ENCODE data around the gene TMEM45A.

The TMEM45A gene

GRCh38 chr3:100456745-100457144, 35.7 kb upstream of the TMEM45A start:
- H2AFZ ChIP-seq (ENCODE audit: low read depth, low read length, severe bottlenecking), result no peak overlapping the region
- no peak overlapping the region for H3K9ac ChIP-seq (ENCODE audit: low read length)
- H3K27me3 ChIP-seq (ENCODE audit: low read length), result no peaks in the 10 kb centered on the region
- H3K4me2 ChIP-seq (ENCODE audit: low read depth, low read length, poor library complexity, severe bottlenecking), result no peak overlapping the region
- H4K20me1 ChIP-seq (ENCODE audit: low read depth, low read length), result no peaks in the 10 kb centered on the region
- H3K27ac ChIP-seq (ENCODE audit: low read depth, low read length), result no peak overlapping the region
- H3K9me2 ChIP-seq (replicated peaks; ENCODE audit: insufficient read depth, low read length), result no peaks in the 10 kb centered on the region
- no peaks in the 10 kb centered on the region for H3F3A ChIP-seq (ENCODE audit: insufficient read depth)
- H3K79me2 ChIP-seq (ENCODE audit: insufficient read depth, low read length), result no peaks in the 10 kb centered on the region
- no peak overlapping the region for H3K4me3 ChIP-seq (ENCODE audit: insufficient read depth, low read length, poor library complexity, severe bottlenecking)
- TF ChIP-seq CTCF (IDR thresholded peaks at IDR 0.05; ENCODE audit: insufficient read depth, low read length, poor library complexity, severe bottlenecking), result no peak
- TF ChIP-seq EZH2phosphoT487 (conservative IDR thresholded peaks at IDR 0.05; ENCODE audit: low read length), result no peak
- no peaks in the 10 kb centered on the region for H3K9me3 ChIP-seq (ENCODE audit: insufficient read depth, low read length)
- H3K36me3 ChIP-seq (ENCODE audit: low read length), result no peaks in the 10 kb centered on the region

GRCh38 chr3:100457811-100458210, 34.6 kb upstream of the TMEM45A start:
- no peaks in the 10 kb centered on the region for H4K20me1 ChIP-seq (ENCODE audit: low read depth, low read length)

GRCh38 chr3:100458814-100459213, 33.6 kb upstream of the TMEM45A start:
- Histone ChIP-seq H3K79me2 (ENCODE audit: insufficient read depth, low read length) (no peaks in the 10 kb centered on the region), H3K27me3 (ENCODE audit: low read length) (no peaks in the 10 kb centered on the region), H3K4me2 (ENCODE audit: low read depth, low read length, poor library complexity, severe bottlenecking) (no peak overlapping the region), H3K9ac (ENCODE audit: low read length) (no peak overlapping the region), H2AFZ (ENCODE audit: low read depth, low read length, severe bottlenecking) (no peak overlapping the region), H3K9me2 (replicated peaks; ENCODE audit: insufficient read depth, low read length) (no peaks in the 10 kb centered on the region), H3F3A (ENCODE audit: insufficient read depth) (no peaks in the 10 kb centered on the region), H3K27ac (ENCODE audit: low read depth, low read length) (no peak overlapping the region), H3K36me3 (ENCODE audit: low read length) (no peaks in the 10 kb centered on the region), H4K20me1 (ENCODE audit: low read depth, low read length) (no peaks in the 10 kb centered on the region), H3K9me3 (ENCODE audit: insufficient read depth, low read length) (no peaks in the 10 kb centered on the region), H3K4me3 (ENCODE audit: insufficient read depth, low read length, poor library complexity, severe bottlenecking) (no peak overlapping the region)
- TF ChIP-seq EZH2phosphoT487 (conservative IDR thresholded peaks at IDR 0.05; ENCODE audit: low read length), result no peak
- TF ChIP-seq CTCF (IDR thresholded peaks at IDR 0.05; ENCODE audit: insufficient read depth, low read length, poor library complexity, severe bottlenecking), result no peak

More at GRCh38 chr3:100457811-100458210, 34.6 kb upstream of the TMEM45A start:
- TF ChIP-seq EZH2phosphoT487 (conservative IDR thresholded peaks at IDR 0.05; ENCODE audit: low read length) (no peak), CTCF (IDR thresholded peaks at IDR 0.05; ENCODE audit: insufficient read depth, low read length, poor library complexity, severe bottlenecking) (no peak)
- Histone ChIP-seq H3K4me3 (ENCODE audit: insufficient read depth, low read length, poor library complexity, severe bottlenecking) (no peak overlapping the region), H3K27me3 (ENCODE audit: low read length) (no peaks in the 10 kb centered on the region), H3K36me3 (ENCODE audit: low read length) (no peaks in the 10 kb centered on the region), H3K9me2 (replicated peaks; ENCODE audit: insufficient read depth, low read length) (no peaks in the 10 kb centered on the region), H3K4me2 (ENCODE audit: low read depth, low read length, poor library complexity, severe bottlenecking) (no peak overlapping the region), H3K27ac (ENCODE audit: low read depth, low read length) (no peak overlapping the region), H3K9ac (ENCODE audit: low read length) (no peak overlapping the region), H3K79me2 (ENCODE audit: insufficient read depth, low read length) (no peaks in the 10 kb centered on the region), H3F3A (ENCODE audit: insufficient read depth) (no peaks in the 10 kb centered on the region), H2AFZ (ENCODE audit: low read depth, low read length, severe bottlenecking) (no peak overlapping the region), H3K9me3 (ENCODE audit: insufficient read depth, low read length) (no peaks in the 10 kb centered on the region)

Measured in SU-DHL-6 (cell line).